Activated CD8-positive, alpha-beta memory T cell treated with anti-CD3 and anti-CD28 coated beads, Interleukin-2, amount 10 ng/mL, durations not matched to agents 7 days and 5 days (primary cell): ENCODE measurements around the gene MAP2K5. TPM values are rescaled to one million over a fixed set of nuclear protein-coding genes. Genes with fewer than 3 reads are reported as not detected.

ENCODE experiments used
- ATAC-seq: fragments of 150-1000 bp; cut with Tn5 transposase; one replicate; pipeline ENCODE4 v1.10.0; 2021; ENCODE audit warnings: moderate library complexity
- CTCF ChIA-PET: fragments of 350-600 bp; sonication (Branson Sonifier 250); formaldehyde crosslinking; loops from one replicate; lab custom pipeline; 2021; ENCODE audit warnings: antibody characterized with exemption; lab: Charles Lee
- DNase-seq: peaks from one replicate; pipeline ENCODE4 v3.0.0-alpha.2; 2020
- H3K27ac Mint-ChIP-seq: one replicate; pipeline ENCODE4 v1.8.0; 2021; ENCODE audit warnings: mild to moderate bottlenecking, mixed read lengths
- H3K27me3 Mint-ChIP-seq: one replicate; pipeline ENCODE4 v1.8.0; 2021; ENCODE audit warnings: mixed read lengths
- H3K36me3 Mint-ChIP-seq: one replicate; pipeline ENCODE4 v1.8.0; 2021; ENCODE audit warnings: mild to moderate bottlenecking, mixed read lengths
- H3K4me1 Mint-ChIP-seq: one replicate; pipeline ENCODE4 v1.8.0; 2021; ENCODE audit warnings: mixed read lengths
- H3K4me3 Mint-ChIP-seq: one replicate; pipeline ENCODE4 v1.8.0; 2021; ENCODE audit warnings: mild to moderate bottlenecking, moderate library complexity, mixed read lengths
- H3K9me3 Mint-ChIP-seq: one replicate; pipeline ENCODE4 v1.8.0; 2022; ENCODE audit warnings: low read depth, mixed read lengths
- total RNA-seq, 2 experiments: library from RNA; stranded (reverse); gene quantifications; one replicate each; pipeline ENCODE4 v1.2.3, GENCODE V29; 2021

MAP2K5 gene
- total RNA-seq, 2 experiments from 2014 or later = 15.7 to 23.5 TPM

DNA sequence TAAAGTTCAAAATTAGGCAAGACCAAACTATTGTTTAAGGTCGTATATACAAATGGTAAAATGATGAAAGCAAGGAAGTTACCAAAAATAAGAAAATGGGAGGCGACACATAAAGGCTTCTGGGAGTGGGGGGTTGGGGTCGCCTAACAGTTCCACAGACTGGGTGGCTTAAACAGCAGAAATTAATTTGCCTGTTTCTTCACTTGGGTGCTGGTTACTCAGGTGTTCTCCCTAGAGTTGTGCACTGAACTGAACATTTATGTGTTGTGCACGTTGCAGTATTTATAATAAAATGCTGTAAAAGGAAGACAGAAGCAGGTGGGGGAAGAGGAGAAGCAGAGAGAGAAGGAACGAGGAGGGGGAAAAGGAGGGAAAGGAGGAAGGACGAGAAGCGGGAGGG lies 307.8 kb downstream of the MAP2K5 start:
- ATAC-seq (no peak), DNase-seq (peak; percentile 18)
- H3K27me3 Mint-ChIP-seq = peaks cover 15% of the 10 kb centered on the region
- peaks cover 1% of the 10 kb centered on the region for H3K4me1 Mint-ChIP-seq
- H3K9me3 Mint-ChIP-seq = no peaks in the 10 kb centered on the region
- H3K27ac Mint-ChIP-seq = no peak overlapping the region
- H3K36me3 Mint-ChIP-seq = peaks cover 1% of the 10 kb centered on the region
- CTCF ChIA-PET = interaction anchor here (0.6 kb wide), 1 partner anchor 556 kb away, joined by 3 read pairs; no protein-coding TSS in a partner anchor
- H3K4me3 Mint-ChIP-seq = no peak overlapping the region

DNA sequence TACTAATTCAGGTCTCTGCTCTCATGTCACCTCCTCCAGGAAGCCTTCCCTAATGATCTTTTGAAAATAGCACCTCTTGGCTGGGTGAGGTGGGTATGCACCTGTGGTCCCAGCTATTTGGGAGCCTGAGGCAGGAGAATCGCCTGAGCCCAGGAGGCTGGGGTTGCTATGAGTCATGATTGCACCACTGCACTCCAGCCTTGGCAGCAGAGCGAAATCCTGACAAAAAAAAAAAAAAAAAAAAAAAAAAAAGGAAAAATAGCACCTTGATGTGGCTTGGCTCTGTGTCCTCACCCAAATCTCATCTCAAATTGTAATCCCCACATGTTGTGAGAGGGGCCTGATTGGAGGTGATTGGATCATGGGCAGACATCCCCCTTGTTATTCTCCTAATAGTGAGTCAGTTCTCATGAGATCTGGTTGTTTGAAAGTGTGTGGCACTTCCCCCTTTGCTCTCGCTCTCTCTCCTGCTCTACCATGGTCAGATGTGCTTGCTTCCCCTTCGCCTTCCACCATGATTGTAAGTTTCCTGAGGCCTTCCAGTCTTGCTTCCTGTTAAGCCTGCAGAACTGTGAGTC lies 308.6 kb downstream of the MAP2K5 start:
- peaks cover 1% of the 10 kb centered on the region for H3K36me3 Mint-ChIP-seq
- ATAC-seq = no peak
- H3K4me3 Mint-ChIP-seq = no peak overlapping the region
- H3K4me1 Mint-ChIP-seq = peaks cover 1% of the 10 kb centered on the region
- CTCF ChIA-PET = interaction anchor here (0.6 kb wide), 1 partner anchor 555 kb away, joined by 3 read pairs; no protein-coding TSS in a partner anchor
- H3K27ac Mint-ChIP-seq = no peak overlapping the region
- DNase-seq = peak; percentile 21
- peaks cover 15% of the 10 kb centered on the region for H3K27me3 Mint-ChIP-seq
- H3K9me3 Mint-ChIP-seq = no peaks in the 10 kb centered on the region

DNA sequence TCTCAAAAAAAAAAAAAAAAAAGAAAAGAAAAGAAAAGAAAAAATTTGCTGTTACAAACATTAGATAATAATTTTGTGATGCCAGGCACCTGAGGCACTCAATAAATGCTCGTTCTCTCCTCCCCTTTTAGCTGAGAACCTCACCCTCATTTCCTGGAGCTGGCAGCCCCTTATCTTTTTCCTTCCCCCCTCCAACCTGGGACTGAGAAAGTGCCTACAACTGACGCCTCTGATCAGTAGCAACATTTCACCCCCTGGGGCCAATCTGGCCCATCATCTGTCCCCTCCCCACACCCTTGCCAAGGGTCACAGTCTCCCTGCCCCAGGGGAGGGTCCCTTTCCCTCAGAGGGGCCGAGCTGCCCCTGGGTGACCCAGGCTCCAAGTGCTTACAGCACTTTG lies 309.9 kb downstream of the MAP2K5 start:
- Mint-ChIP-seq H3K27me3 (peaks cover 15% of the 10 kb centered on the region), H3K9me3 (no peaks in the 10 kb centered on the region), H3K36me3 (peaks cover 1% of the 10 kb centered on the region), H3K4me1 (peaks cover 1% of the 10 kb centered on the region), H3K4me3 (no peak overlapping the region), H3K27ac (no peak overlapping the region)
- CTCF ChIA-PET = interaction anchor here (0.8 kb wide), 1 partner anchor 11 kb away, joined by 3 read pairs; no protein-coding TSS in a partner anchor
- ATAC-seq = no peak
- no peak for DNase-seq

DNA sequence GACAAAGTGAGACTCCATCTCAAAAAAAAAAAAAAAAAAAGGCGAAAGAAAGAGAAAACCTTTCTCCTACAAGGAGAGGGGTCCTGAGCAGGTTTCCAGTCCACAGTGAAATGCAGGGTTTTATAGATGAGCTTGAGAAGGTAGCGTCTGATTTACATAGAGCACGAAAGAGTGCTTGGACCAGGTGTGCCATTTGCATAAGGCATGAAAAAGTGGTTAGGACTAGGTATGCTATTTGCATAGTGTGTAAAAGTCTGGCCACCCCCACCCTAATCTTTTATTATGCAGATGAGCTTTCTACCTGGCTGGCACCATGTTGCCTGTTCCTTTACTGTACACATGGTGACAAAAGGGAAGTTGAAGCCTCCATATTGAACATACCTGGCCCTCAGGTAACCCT lies 311.0 kb downstream of the MAP2K5 start:
- Mint-ChIP-seq H3K27ac (no peak overlapping the region), H3K27me3 (peaks cover 6% of the 10 kb centered on the region), H3K36me3 (peaks cover 1% of the 10 kb centered on the region), H3K9me3 (no peaks in the 10 kb centered on the region), H3K4me1 (peaks cover 1% of the 10 kb centered on the region), H3K4me3 (no peak overlapping the region)
- no peak for DNase-seq
- ATAC-seq = no peak
- CTCF ChIA-PET = interaction anchor here (1.2 to 1.4 kb wide), 3 partner anchors 10 to 453 kb away, joined by 3 to 7 read pairs (median 5); no protein-coding TSS in a partner anchor

DNA sequence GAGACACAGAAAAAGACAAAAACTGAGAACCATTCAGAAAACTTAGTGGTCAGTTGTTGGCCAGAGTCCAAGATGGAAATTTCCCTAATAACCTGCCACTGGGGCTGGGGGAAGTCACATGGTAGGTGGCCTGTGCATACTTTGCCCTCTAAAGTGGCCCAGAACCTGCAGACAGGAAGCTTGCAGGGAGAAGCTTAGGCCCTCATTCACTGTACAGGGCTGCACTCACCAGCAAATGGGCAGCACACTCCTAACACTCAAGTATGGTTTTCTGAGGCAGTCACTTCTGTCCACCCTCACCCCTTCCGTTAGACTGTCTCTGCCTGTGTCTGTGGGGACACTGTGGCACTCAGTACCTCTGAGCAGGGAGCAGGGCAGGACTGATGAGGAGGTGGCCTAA lies 311.9 kb downstream of the MAP2K5 start:
- Mint-ChIP-seq H3K4me1 (peaks cover 1% of the 10 kb centered on the region), H3K4me3 (no peak overlapping the region), H3K27ac (no peak overlapping the region), H3K27me3 (peaks cover 2% of the 10 kb centered on the region), H3K36me3 (peaks cover 1% of the 10 kb centered on the region), H3K9me3 (no peaks in the 10 kb centered on the region)
- CTCF ChIA-PET = interaction anchor here (1.4 kb wide), 2 partner anchors 9 to 452 kb away, joined by 3 to 7 read pairs; no protein-coding TSS in a partner anchor
- DNase-seq = no peak
- no peak for ATAC-seq

DNA sequence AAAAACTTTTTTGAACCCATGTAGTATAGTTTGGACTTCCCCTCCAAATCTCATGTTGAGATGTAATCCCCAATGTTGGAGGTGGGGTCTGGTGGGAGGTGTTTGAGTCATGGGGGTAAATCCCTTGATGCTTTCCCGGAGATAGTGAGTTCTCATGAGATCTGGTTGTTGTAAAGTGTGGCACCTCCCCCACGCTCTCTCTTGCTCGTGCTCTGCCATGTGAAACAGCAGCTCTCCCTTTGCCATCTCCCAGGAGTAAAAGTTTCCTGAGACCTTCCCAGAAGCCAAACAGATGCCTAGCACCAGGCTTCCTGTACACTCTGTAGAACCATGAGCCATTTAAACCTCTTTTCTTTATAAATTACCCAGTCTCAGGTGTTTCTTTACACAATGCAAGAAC lies 313.3 kb downstream of the MAP2K5 start:
- H3K4me3 Mint-ChIP-seq = no peak overlapping the region
- H3K27me3 Mint-ChIP-seq = peaks cover 2% of the 10 kb centered on the region
- no peaks in the 10 kb centered on the region for H3K9me3 Mint-ChIP-seq
- CTCF ChIA-PET = no interaction called here
- H3K36me3 Mint-ChIP-seq = peaks cover 1% of the 10 kb centered on the region
- no peak overlapping the region for H3K27ac Mint-ChIP-seq
- ATAC-seq = no peak
- H3K4me1 Mint-ChIP-seq = peaks cover 1% of the 10 kb centered on the region
- DNase-seq = no peak

Other genes with a start within 250 kb of the MAP2K5 start
- 1 to 10 TPM; 3.5 to 3.8 TPM for gene C15orf61, start 21.6 kb upstream of the MAP2K5 start, total RNA-seq